ENCODE results near the gene ZNF48.

The ZNF48 gene

GRCh38 chr16:30358990-30359870 is 36.0 kb upstream of the ZNF48 start:
- Histone ChIP-seq H3K4me2 (ENCODE audit: low read length) (no peak overlapping the region), H3K9me3 (ENCODE audit: control insufficient read depth, low read length) (no peaks in the 10 kb centered on the region), H3K79me2 (peaks cover 6% of the 10 kb centered on the region), H3K4me1 (peaks cover 6% of the 10 kb centered on the region), H2AFZ (no peak overlapping the region), H3K36me3 (ENCODE audit: control insufficient read depth, insufficient read depth, low read length) (no peaks in the 10 kb centered on the region), H3K27me3 (ENCODE audit: control insufficient read depth, insufficient read depth, low read length) (no peaks in the 10 kb centered on the region), H3K9ac (no peak overlapping the region), H3K27ac (no peak overlapping the region), H3K4me3 (ENCODE audit: low read depth, low read length) (no peak overlapping the region)
- TF ChIP-seq, protein P1, sequence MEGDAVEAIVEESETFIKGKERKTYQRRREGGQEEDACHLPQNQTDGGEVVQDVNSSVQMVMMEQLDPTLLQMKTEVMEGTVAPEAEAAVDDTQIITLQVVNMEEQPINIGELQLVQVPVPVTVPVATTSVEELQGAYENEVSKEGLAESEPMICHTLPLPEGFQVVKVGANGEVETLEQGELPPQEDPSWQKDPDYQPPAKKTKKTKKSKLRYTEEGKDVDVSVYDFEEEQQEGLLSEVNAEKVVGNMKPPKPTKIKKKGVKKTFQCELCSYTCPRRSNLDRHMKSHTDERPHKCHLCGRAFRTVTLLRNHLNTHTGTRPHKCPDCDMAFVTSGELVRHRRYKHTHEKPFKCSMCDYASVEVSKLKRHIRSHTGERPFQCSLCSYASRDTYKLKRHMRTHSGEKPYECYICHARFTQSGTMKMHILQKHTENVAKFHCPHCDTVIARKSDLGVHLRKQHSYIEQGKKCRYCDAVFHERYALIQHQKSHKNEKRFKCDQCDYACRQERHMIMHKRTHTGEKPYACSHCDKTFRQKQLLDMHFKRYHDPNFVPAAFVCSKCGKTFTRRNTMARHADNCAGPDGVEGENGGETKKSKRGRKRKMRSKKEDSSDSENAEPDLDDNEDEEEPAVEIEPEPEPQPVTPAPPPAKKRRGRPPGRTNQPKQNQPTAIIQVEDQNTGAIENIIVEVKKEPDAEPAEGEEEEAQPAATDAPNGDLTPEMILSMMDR (IDR thresholded peaks at IDR 0.05), result no peak

GRCh38 chr16:30359871-30360170 is 35.4 kb upstream of the ZNF48 start:
- Histone ChIP-seq H3K4me3 (ENCODE audit: low read depth, low read length) (no peak overlapping the region), H3K4me1 (peaks cover 6% of the 10 kb centered on the region), H3K9ac (no peak overlapping the region), H2AFZ (no peak overlapping the region), H3K79me2 (peaks cover 12% of the 10 kb centered on the region), H3K27me3 (ENCODE audit: control insufficient read depth, insufficient read depth, low read length) (no peaks in the 10 kb centered on the region), H3K27ac (no peak overlapping the region), H3K36me3 (ENCODE audit: control insufficient read depth, insufficient read depth, low read length) (no peaks in the 10 kb centered on the region), H3K4me2 (ENCODE audit: low read length) (no peak overlapping the region), H3K9me3 (ENCODE audit: control insufficient read depth, low read length) (no peaks in the 10 kb centered on the region)
- TF ChIP-seq, protein P1 (IDR thresholded peaks at IDR 0.05), result no peak

DNA sequence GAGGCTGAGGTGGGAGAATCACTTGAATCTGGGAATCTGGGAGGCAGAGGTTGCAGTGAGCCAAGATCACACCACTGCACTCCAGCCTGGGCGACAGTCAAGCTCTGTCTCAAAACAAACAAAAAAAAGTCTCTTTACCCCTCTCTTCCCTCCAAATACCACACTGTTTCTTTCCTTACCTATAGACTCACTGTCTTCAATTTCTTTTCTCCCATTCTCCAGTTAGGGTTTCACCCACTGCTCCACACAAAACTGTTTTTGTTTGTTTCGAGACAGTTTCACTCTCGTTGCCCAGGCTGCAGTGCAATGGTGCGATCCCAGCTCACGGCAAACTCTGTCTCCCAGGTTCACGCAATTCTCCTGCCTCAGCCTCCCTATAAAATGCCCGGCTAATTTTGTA is 34.0 kb upstream of the ZNF48 start:
- Histone ChIP-seq H2AFZ (no peak overlapping the region), H3K4me3 (ENCODE audit: low read depth, low read length) (no peak overlapping the region), H3K79me2 (peaks cover 12% of the 10 kb centered on the region), H3K27ac (no peak overlapping the region), H3K4me1 (no peaks in the 10 kb centered on the region), H3K36me3 (ENCODE audit: control insufficient read depth, insufficient read depth, low read length) (no peaks in the 10 kb centered on the region), H3K4me2 (ENCODE audit: low read length) (no peak overlapping the region), H3K9me3 (ENCODE audit: control insufficient read depth, low read length) (no peaks in the 10 kb centered on the region), H3K9ac (no peak overlapping the region), H3K27me3 (ENCODE audit: control insufficient read depth, insufficient read depth, low read length) (no peaks in the 10 kb centered on the region)
- TF ChIP-seq, protein P1 (IDR thresholded peaks at IDR 0.05), result no peak

- Histone ChIP-seq H3K27me3 (ENCODE audit: control insufficient read depth, insufficient read depth, low read length) (no peaks in the 10 kb centered on the region), H3K36me3 (ENCODE audit: control insufficient read depth, insufficient read depth, low read length) (no peaks in the 10 kb centered on the region), H3K9ac (no peak overlapping the region), H3K27ac (no peak overlapping the region), H3K4me1 (peaks cover 10% of the 10 kb centered on the region), H2AFZ (no peak overlapping the region), H3K4me3 (ENCODE audit: low read depth, low read length) (no peak overlapping the region), H3K79me2 (peaks cover 37% of the 10 kb centered on the region), H3K4me2 (ENCODE audit: low read length) (no peak overlapping the region), H3K9me3 (ENCODE audit: control insufficient read depth, low read length) (no peaks in the 10 kb centered on the region)
- TF ChIP-seq, protein P1 (IDR thresholded peaks at IDR 0.05), result no peak
Observed at GRCh38 chr16:30365200-30365599, 30.0 kb upstream of the ZNF48 start.

DNA sequence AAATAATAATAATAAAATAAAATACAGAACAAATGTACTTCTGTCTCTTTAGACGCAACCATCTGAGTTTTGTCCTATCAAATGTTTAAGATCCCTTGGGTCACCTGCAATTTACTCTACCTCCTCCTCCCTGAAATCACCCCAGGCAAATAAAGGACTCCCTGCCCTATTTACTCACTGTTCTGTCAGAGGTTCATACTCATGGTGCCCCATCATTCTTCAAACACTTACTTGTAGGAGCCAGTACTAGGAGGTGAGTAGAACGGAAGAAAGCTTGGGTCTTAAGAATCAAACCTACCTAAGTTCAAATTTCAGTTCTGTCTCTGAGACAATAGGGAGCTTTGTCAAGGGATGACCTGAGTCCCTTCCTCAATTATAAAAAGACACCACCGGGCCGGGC is 28.7 kb upstream of the ZNF48 start:
- Histone ChIP-seq H2AFZ (no peak overlapping the region), H3K4me3 (ENCODE audit: low read depth, low read length) (no peak overlapping the region), H3K79me2 (peaks cover 33% of the 10 kb centered on the region), H3K4me1 (peaks cover 14% of the 10 kb centered on the region), H3K9ac (no peak overlapping the region), H3K27ac (no peak overlapping the region), H3K36me3 (ENCODE audit: control insufficient read depth, insufficient read depth, low read length) (no peaks in the 10 kb centered on the region), H3K4me2 (ENCODE audit: low read length) (no peak overlapping the region), H3K9me3 (ENCODE audit: control insufficient read depth, low read length) (no peaks in the 10 kb centered on the region), H3K27me3 (ENCODE audit: control insufficient read depth, insufficient read depth, low read length) (no peaks in the 10 kb centered on the region)
- TF ChIP-seq, protein P1 (IDR thresholded peaks at IDR 0.05), result no peak

All from parathyroid adenoma (tissue), 2 donors.